ENCODE results near the gene CLCNKA. TPM values are rescaled to one million over a fixed set of nuclear protein-coding genes. Genes with fewer than 3 reads are reported as not detected.

Gene CLCNKA
- total RNA-seq, 1 donor from 2014 or later = 0.65 TPM

DNA sequence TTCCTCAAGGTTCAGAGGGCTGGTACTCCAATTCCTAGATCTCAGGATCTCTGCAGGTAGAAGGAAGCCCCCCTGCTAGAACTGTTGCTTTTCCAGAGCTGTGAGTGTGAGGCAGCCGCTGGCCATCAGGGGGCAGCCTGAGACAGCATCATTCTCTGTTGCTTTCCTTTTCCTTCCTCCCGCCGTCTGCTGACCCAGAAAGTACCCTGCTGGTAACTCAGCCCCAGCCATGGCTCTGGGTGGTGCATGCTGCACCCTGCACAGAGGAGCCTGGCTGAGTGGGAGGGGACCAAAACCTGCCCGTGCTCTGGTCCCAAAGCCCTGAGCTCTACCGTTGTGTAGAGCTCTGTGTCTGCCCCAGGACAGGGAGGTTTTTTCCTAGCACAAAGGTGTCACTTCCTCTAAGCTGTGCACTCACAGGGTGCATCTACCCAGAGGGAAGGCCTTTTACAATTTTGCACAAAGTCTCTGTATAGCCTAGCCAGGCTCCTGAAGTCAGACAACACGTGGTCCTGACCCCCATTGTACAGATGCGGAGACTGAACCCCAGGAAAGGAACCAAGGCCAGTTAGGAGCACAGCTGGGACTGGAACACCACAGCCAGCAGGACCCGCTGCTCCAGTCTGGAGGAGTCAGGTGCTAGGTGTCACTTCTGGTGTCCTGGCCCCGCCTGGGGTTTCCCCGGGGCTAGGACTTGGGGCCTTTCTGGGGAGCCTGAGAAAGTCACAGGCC is 57.3 kb downstream of the CLCNKA start:
- Histone ChIP-seq H3K36me3 (no peaks in the 10 kb centered on the region), H3K27ac (no peak overlapping the region), H3K4me1 (peaks cover 8% of the 10 kb centered on the region), H3K27me3 (ENCODE audit: low read depth) (peaks cover under 1% of the 10 kb centered on the region), H3K9me3 (no peaks in the 10 kb centered on the region), H3K4me3 (no peak overlapping the region)
- TF ChIP-seq, protein P1, sequence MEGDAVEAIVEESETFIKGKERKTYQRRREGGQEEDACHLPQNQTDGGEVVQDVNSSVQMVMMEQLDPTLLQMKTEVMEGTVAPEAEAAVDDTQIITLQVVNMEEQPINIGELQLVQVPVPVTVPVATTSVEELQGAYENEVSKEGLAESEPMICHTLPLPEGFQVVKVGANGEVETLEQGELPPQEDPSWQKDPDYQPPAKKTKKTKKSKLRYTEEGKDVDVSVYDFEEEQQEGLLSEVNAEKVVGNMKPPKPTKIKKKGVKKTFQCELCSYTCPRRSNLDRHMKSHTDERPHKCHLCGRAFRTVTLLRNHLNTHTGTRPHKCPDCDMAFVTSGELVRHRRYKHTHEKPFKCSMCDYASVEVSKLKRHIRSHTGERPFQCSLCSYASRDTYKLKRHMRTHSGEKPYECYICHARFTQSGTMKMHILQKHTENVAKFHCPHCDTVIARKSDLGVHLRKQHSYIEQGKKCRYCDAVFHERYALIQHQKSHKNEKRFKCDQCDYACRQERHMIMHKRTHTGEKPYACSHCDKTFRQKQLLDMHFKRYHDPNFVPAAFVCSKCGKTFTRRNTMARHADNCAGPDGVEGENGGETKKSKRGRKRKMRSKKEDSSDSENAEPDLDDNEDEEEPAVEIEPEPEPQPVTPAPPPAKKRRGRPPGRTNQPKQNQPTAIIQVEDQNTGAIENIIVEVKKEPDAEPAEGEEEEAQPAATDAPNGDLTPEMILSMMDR (IDR thresholded peaks at IDR 0.05) = peak; percentile 89
- DNase-seq = peak; percentile 82
- ATAC-seq = peak; percentile 78 to 81
- intact Hi-C loops (cut with DNase I) = no loop called here

DNA sequence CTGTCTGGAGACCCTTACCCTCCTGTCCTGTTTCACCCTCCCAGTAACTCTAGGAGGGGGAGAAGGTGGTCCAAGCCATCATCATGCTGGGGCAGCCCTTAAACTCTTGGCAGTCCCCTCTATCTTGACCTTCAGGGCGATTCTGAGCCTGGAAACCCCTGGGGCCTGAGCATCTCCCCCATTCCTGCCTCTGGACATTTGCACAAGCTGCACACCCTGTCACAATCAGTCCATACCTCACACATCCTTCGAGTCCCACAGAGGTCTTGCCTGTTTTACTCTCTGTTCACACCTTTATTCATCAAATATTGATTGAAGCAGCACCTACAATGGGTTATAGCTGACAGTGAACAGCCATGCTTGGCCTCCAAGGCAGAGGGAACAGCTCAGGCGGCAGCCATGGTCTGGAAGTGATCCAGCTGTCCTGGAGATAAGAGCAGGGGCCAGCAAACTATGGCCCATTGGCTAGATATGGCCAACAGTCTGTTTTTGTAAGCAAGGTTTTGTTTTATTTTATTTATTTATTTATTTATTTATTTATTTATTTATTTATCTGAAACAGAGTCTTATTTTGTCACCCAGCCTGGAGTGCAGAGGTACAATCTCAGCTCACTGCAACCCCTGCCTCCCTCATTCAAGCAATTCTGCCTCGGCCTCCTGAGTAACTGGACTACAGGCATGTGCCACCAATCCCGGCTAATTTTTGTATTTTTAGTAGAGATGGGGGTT is 58.8 kb downstream of the CLCNKA start:
- Histone ChIP-seq H3K27ac (no peak overlapping the region), H3K9me3 (no peaks in the 10 kb centered on the region), H3K4me1 (peaks cover 8% of the 10 kb centered on the region), H3K36me3 (no peaks in the 10 kb centered on the region), H3K4me3 (no peak overlapping the region), H3K27me3 (ENCODE audit: low read depth) (no peaks in the 10 kb centered on the region)
- TF ChIP-seq, protein P1 (IDR thresholded peaks at IDR 0.05) = no peak
- intact Hi-C loops (cut with DNase I) = loop anchor here (5.0 kb wide), 1 partner anchor 107 kb away; no protein-coding TSS in a partner anchor
- DNase-seq (no peak), ATAC-seq (no peak)

DNA sequence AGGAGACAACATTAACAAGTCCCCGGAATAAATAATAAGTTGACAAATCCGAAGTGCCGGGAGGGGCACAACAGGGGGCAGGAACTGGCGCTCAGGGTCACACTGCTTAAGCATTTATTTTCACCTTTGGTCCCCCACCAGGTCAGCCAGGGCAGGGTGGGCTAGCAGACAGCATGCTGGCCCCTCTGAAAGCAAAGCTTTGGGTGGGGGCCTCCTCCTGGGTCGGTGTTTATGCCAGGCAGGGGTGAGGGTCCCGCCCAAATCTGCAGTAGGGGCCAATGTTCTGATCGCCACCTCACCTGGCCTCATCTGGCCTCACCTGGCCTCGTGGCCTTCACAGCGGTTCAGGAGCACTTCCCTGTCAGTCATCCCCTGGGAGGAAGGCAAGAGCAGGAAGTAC is 59.8 kb downstream of the CLCNKA start:
- Histone ChIP-seq H3K36me3 (no peaks in the 10 kb centered on the region), H3K4me1 (peaks cover 8% of the 10 kb centered on the region), H3K27ac (no peak overlapping the region), H3K4me3 (no peak overlapping the region), H3K9me3 (no peaks in the 10 kb centered on the region), H3K27me3 (ENCODE audit: low read depth) (no peaks in the 10 kb centered on the region)
- TF ChIP-seq, protein P1 (IDR thresholded peaks at IDR 0.05) = no peak
- intact Hi-C loops (cut with DNase I) = loop anchor here (5.0 kb wide), 1 partner anchor 106 kb away; no protein-coding TSS in a partner anchor
- no peak for ATAC-seq
- DNase-seq = no peak

DNA sequence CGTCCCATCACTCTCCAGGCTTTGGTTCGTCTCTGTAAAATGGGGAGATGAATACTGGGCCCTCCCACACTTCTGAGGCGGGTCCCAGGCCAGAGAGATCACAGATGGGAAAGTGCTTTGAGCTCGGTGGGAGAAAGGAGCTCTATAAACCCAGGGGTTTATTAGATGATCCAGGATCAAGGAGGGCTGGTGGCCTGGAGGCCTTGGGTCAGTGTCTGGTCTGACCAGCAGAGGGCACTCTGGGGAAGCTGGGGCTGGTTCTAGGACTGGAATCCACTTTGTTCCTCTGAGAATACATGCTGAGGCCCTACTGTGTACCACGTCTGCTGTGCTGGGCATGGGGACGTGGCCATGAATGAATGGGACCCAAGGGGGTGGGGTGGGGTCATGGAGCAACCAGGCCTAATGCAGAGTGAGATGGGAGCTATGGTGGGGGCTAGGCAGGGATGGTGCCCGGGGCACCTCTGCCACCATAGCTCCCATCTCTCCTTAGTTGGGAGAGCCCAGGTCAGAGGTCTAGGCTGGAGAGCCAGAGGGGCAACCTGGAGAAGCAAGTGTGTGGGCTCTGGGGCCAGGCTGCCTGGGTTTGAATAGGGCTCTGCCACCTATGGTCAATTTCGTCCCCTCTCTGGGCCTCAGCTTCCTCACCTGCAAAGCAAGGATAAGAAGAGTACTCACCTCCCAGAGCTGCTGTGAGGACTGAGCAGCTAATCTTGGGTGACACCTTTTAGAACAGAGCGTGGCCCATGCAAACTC is 60.6 kb downstream of the CLCNKA start:
- Histone ChIP-seq H3K27ac (no peak overlapping the region), H3K4me3 (no peak overlapping the region), H3K9me3 (no peaks in the 10 kb centered on the region), H3K36me3 (no peaks in the 10 kb centered on the region), H3K4me1 (peaks cover 8% of the 10 kb centered on the region), H3K27me3 (ENCODE audit: low read depth) (no peaks in the 10 kb centered on the region)
- intact Hi-C loops (cut with DNase I) = loop anchor here (5.0 kb wide), 1 partner anchor 105 kb away; no protein-coding TSS in a partner anchor
- ATAC-seq (peak; percentile 73 to 82), DNase-seq (peak; percentile 76)
- TF ChIP-seq, protein P1 (IDR thresholded peaks at IDR 0.05) = peak; percentile 91

DNA sequence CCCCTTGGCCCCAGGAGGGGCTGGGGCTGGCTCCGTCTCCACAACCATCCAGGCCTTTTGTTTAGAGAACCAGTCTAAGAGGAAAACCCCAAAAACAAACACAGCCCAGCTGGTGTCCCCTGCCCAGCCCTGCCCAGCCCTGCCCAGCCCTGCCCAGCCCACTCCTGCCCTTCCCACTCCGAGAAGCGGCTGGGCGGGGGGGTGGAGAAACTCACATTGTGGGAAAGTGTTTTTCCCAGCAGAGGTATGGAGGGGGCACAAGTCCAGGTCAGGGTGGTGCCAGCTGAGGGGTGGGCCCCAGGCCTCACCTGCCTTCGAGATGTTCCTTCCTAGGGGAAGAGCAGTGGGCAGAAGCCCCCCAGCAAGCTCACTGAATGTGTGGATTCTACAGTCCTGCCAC is 61.6 kb downstream of the CLCNKA start:
- Histone ChIP-seq H3K9me3 (no peaks in the 10 kb centered on the region), H3K27ac (no peak overlapping the region), H3K27me3 (ENCODE audit: low read depth) (no peaks in the 10 kb centered on the region), H3K4me3 (no peak overlapping the region), H3K36me3 (no peaks in the 10 kb centered on the region), H3K4me1 (peaks cover 14% of the 10 kb centered on the region)
- TF ChIP-seq, protein P1 (IDR thresholded peaks at IDR 0.05) = no peak
- ATAC-seq (no peak), DNase-seq (no peak)
- intact Hi-C loops (cut with DNase I) = loop anchor here (5.0 kb wide), 1 partner anchor 104 kb away; no protein-coding TSS in a partner anchor
